NCI-H2196 treated with DMSO at 0.1 percent for 48 hours (cell line): ENCODE results near the gene SMCO1.
"Not testable (repeated sequence)": the region's sequence is repeated elsewhere in the genome, so short reads cannot be mapped to it uniquely, and the experiment has no call there.

Experiments
- DNase-seq: peaks from one replicate; lab custom pipeline; 2025; ENCODE audit not compliant: unreplicated experiment; lab: John Stamatoyannopoulos, UW

SMCO1 gene

DNA sequence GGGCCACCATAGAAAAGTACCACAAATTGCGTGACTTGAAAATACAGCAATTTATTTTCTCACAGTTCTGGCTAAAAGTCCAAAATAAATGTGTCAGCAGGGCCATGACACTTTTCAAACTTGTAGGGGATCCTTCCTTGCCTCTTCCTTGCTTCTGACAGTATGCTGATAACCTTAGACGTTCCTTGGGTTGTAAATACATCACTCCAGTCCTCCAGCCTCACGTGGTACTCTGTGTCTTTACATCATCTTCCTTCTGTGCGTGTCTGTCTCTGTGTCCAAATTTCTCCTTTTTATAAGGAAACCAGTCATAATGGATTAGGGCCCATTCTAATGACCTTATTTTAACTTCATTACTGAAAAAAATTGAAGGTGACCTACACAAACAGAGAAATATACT is 19.0 kb downstream of the SMCO1 start:
- no peak for DNase-seq

DNA sequence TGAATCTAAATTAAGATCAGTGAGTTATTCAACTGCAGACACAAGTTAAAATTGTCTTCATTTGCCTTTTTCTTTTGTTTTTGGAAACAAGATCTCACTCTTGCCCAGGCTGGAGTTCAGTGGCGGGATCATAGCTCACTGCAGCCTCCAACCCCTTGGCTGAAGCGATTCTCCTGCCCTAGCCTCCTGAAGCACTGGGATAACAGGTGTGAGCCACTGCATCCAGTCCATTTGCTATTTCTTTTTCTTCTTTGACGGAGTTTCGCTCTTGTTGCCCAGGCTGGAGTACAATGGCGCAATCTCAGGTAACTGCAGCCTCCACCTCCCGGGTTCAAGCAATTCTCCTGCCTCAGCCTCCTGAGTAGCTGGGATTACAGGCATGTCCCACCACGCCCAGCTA is 21.9 kb downstream of the SMCO1 start:
- DNase-seq: no peak

DNA sequence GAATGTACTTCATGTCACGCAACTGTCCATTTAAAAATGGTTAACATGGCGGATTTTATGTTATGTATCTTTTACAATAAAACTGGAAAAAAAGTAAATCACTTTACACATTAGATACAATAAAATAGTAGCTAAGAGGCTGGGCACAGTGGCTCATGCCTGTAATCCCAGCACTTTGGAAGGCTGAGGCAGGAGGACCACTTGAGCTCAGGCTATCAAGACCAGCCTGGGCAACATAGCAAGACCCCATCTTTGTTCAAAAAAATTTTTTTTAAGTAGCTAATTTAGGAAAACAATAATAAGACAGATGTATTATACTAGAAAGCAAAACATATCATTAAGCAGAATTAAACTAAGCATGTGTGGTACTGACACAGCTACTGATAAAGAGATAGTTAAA is 23.1 kb downstream of the SMCO1 start:
- no peak for DNase-seq

- DNase-seq: no peak
These were observed 25.4 kb downstream of the SMCO1 start for GRCh38 chr3:196489747-196490146.

DNA sequence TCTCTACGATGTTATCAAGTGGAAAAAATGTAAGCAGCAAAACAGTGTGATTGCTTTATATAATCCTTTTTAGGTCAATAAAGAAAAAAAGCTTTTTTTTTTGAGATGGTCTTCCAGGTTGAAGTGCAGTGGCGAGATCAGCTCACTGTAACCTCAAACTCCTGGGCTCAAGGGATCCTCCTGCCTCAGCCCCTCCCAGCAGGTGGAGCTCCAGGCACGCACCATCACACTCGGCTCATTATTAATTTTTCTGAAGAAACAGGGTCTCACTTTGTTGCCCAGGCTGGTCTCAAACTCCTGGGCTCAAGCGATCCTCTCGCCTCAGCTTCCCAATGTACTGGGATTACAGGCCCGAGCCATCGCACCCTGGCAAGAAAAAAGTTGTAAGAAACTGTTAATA is 28.9 kb downstream of the SMCO1 start:
- no peak for DNase-seq

DNA sequence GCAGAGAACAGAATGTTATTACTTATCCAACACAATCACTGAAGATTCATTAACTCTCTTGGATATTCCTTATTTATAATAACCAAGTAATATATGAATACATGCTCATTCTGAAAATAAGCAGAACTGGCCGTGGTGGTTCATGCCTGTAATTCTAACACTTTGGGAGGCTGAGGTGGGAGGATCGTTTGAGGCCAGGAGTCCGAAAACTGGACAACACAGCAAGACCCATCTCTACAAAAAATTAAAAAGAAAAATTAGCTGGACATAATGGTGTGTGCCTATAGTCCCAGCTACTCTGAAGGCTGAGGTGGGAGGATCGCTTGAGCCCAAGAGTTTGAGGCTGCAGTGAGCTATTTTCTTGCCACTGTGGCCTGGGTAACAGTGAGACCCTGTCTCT is 37.5 kb downstream of the SMCO1 start:
- DNase-seq: no peak

DNA sequence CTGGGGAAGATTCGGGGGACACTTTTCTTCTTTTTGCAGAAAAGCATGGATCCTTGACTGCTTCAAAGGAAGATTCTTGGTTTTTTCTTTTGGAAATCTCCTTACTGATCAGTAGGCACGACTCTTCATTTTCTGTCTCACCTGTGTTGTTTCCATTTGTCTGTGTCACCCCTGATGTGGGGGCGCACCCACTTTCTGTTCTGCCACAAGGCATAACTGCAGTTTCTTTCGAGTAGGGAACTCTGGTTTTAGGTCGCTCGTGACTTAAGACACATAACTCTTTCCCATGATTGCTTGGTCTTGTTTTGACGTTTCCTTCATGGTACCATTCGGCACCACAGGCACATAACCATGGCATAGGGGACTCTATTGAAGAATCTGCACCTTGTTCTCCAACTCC is 42.9 kb downstream of the SMCO1 start:
- no peak for DNase-seq

DNA sequence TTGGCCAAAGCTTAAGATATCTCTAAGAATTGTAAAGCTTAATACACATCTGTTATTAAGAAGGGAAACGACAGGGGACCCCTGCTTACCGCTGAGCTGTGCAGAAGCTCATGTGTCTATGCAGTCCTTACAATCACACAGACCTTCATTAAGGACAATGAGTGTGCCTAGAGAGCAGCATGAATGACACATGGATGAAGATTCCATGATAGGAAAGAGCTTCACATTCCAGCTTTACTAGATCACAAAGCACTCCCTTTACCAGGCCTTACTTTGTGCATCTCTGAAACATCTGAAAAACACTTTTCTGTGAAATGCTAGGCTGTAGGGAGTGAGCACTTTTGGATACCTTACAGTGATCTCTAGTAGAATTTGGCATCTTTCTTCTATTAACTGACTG is 43.6 kb downstream of the SMCO1 start:
- DNase-seq: no peak

DNA sequence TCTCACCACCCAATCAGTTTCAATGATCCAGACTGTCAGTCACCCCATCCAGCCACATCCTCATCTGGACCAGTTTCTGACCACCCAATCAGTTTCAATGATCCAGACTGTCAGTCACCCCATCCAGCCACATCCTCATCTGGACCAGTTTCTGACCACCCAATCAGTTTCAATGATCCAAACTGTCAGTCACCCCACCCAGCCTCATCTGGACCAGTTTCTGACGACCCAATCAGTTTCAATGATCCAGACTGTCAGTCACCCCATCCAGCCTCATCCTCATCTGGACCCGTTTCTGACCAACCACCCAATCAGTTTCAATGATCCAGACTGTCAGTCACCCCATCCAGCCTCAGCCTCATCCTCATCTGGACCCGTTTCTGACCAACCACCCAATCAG is 45.0 kb downstream of the SMCO1 start:
- DNase-seq: not testable (repeated sequence)

DNA sequence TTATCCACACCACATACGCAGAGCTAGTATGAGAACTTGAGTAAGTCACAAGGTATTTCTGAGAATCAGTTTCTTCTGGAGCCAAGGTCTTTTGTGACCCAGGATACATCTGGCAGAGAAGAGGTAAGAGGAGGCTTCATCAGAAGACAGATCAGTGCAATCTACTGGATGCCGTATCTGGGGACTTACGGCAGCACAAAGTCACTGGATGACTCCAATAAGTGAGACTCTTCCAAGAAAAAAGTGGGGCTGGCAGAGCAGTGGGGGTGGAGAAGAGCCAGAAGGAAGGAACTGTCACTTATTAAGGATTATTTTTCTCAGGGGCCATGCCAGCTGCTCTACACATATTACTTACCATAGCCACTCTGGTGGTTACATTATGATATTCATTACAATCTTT is 51.3 kb downstream of the SMCO1 start:
- no peak for DNase-seq

- no peak for DNase-seq
These were observed 51.7 kb downstream of the SMCO1 start for GRCh38 chr3:196463478-196463756.

- not testable (repeated sequence) for DNase-seq
These were observed 52.3 kb downstream of the SMCO1 start for GRCh38 chr3:196462680-196463477.

GRCh38 chr3:196458063-196458462 is 57.1 kb downstream of the SMCO1 start:
- DNase-seq: no peak

DNA sequence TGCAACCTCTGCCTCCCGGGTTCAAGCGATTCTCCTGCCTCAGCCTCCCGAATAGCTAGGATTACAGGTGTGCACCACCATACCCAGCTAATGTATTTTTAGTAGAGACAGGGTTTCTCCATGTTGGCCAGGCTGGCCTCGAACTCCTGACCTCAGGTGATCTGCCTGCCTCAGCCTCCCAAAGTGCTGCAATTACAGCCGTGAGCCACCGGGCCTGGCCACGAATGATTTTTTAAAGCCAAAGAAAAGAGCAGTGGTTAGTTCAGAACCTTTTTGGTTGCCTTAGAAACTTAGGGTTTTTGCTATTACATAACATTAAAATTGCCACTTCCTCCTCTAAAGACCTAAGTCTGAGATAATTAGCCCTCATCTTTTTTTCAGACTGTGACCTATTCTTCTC is 57.7 kb downstream of the SMCO1 start:
- DNase-seq: not testable (repeated sequence)
